GM21619 (cell line): Measurements from ENCODE around the gene CCDC17.
"Not testable (repeated sequence)": the region's sequence is repeated elsewhere in the genome, so short reads cannot be mapped to it uniquely, and the experiment has no call there.

Experiments used
- ATAC-seq: cut with Tn5 transposase; IDR thresholded peaks from one replicate; pipeline ENCODE4 v1.9.1; 2021; ENCODE audit not compliant: unreplicated experiment

Gene CCDC17

GRCh38 chr1:45622524-45623394 lies 1.1 kb downstream of the CCDC17 start:
- no peak for ATAC-seq

- no peak for ATAC-seq
These were observed 1.8 kb downstream of the CCDC17 start for GRCh38 chr1:45621895-45622523.

DNA sequence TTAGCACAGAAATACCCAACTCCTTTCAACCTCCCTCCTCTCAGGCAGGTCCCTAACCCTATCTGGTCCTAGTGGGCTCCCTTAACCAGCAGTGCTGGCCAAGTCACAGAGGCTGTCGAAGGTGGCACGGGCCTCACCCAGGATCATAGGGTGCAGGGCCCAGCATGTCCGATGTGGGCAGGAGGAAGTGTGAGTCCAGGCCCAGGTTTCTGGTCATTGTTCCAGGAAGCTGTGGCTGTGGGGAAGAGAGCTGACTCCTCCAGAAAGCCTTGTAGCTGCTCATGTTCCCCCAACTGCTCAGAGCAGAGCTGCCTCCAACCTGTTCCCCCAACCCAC lies 2.4 kb downstream of the CCDC17 start:
- ATAC-seq = no peak

GRCh38 chr1:45620588-45621500 lies 3.0 kb downstream of the CCDC17 start:
- no peak for ATAC-seq

GRCh38 chr1:45619149-45619921 lies 4.5 kb downstream of the CCDC17 start:
- ATAC-seq = no peak

- ATAC-seq = no peak
These were observed 6.2 kb downstream of the CCDC17 start for GRCh38 chr1:45617618-45618017.

DNA sequence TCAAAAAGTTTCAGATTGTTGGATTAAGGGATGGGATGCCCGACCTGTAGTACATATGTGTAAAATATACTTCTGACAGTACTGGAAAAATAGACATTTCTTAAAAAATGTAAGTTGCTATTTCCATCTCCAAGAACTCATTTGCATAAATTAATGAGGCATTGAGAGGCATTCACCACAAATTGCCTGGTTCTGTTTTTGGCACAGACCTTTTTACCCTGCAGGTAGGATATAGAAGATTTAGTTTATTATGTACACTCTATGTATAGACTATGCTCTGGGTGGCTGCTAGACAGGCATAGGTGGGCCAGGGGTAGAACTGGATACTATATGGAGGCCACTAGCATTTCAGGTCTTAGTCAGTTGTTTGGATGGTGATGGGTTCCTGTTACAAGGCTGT lies 8.0 kb downstream of the CCDC17 start:
- no peak for ATAC-seq

GRCh38 chr1:45612941-45613579 lies 10.8 kb downstream of the CCDC17 start:
- ATAC-seq = no peak

DNA sequence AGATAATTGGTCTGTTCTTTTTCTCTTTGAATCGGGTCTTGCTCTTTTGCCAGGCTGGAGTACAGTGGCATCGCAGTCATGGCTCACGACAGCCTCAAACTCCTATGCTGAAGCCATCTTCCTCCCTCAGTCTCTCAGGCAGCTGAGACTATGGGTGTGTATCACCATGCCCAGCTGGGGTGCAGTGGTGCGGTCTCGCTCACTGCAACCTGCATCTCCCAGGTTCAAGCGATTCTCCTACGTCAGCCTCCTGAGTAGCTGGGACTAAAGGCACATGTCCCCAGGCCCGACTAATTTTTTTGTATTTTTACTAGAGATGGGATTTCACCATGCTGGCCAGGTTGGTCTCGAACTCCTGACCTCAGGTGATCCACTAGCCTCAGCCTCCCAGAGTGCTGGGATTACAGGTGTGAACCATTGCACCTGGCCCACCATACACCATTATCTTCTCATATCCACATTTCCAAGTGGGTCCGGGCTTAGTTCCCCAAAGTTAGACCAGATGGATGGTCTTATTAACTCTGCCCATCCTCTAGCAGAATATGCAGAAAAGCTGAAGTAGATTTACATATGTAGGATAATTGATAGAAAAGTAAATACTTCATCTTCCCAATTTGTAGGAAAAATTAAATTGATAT lies 13.1 kb downstream of the CCDC17 start:
- ATAC-seq = no peak

DNA sequence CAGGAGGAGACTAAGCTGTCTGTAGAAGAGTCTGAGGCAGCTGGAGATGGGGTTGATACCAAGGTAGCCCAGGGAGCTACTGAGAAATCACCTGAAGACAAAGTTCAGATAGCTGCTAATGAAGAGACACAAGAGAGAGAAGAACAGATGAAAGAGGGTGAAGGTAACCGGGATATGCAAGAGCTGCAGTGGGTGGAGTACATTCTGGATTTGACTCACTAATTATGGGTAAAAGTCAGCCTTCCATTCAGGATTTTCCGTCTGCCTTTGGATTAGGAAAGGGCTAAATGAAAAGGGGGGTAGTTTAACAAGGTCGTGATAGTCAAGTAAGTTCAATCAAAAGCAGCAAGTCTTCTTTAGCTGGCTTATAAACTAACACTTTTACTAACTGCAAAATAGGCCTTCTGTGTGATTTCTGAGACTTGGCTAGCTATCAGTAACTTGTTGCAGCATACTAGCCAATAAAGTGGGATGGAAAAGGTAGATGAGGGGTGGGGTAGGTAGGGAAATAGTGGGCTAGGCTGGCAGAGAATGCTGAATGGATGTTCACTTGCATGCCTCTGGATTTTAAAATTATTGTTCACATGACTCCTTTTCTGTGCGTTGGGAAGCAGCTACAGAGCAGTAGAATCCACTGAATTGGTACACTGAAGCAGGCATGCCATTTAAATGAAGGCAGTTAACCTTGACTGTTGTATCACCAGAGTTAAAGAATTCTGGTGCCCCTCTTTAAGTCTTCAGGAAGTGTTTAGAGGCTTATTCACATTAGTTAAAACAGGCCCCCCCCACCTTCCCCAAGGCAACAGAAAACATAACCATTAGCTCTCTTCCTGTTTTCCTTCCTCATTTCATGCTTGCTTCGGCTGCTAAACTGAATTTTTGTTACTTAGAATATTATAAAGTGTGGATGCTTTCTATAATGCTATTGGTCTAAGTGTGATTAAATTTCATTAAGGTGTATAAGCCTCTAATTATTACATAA lies 15.4 kb downstream of the CCDC17 start:
- no peak for ATAC-seq

DNA sequence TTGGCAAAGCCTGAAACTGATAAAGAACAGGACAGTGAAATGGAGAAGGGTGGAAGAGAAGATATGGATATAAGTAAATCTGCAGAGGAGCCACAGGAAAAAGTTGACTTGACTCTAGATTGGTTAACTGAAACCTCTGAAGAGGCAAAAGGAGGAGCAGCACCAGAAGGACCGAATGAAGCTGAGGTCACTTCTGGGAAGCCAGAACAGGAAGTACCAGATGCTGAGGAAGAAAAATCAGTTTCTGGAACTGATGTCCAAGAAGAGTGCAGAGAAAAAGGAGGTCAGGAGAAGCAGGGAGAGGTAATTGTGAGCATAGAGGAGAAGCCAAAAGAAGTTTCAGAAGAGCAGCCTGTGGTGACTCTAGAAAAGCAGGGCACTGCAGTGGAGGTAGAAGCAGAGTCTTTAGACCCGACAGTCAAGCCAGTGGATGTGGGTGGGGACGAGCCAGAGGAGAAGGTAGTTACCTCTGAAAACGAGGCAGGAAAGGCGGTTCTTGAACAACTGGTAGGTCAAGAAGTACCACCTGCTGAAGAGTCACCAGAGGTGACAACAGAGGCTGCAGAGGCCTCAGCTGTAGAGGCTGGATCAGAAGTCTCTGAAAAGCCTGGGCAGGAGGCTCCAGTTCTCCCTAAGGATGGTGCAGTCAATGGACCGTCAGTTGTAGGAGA lies 16.3 kb downstream of the CCDC17 start:
- ATAC-seq = no peak

DNA sequence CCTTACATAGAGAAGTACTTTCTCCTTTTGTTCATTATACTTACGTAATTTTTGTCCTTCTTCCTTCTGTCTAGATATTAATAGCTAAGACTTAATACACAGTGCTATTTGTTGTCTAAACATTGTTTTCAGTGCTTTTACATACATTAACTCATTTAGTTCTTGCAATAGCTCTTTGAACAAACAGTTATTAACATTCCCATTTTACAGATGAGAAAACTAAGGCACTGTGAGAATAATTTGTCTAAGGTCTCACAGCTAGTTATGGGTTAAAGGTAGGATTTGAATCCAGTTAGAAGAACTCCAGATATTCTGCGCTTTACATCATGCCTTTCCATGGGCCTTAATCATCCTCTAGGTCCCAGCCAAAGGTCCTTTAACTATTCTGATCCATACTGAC lies 19.6 kb downstream of the CCDC17 start:
- ATAC-seq = no peak

DNA sequence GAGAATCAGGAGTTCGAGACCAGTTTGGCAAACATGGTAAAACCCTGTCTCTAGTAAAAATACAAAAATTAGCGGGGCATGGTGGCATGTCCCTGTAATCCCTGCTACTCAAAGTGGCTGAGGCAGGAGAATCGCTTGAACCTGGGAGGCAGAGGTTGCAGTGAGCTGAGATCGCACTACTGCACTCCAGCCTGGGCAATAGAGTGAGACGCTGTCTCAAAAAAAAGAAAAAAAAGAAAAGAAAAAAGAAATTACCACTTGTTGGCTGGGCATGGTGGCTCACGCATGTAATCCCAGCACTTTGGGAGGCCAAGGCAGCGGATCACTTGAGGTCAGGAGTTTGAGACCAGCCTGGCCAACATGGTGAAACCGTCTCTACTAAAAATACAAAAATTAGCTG lies 27.1 kb downstream of the CCDC17 start:
- ATAC-seq = not testable (repeated sequence)

- ATAC-seq = no peak
These were observed 29.4 kb downstream of the CCDC17 start for GRCh38 chr1:45594412-45594811.

GRCh38 chr1:45589861-45590260 lies 34.0 kb downstream of the CCDC17 start:
- no peak for ATAC-seq

DNA sequence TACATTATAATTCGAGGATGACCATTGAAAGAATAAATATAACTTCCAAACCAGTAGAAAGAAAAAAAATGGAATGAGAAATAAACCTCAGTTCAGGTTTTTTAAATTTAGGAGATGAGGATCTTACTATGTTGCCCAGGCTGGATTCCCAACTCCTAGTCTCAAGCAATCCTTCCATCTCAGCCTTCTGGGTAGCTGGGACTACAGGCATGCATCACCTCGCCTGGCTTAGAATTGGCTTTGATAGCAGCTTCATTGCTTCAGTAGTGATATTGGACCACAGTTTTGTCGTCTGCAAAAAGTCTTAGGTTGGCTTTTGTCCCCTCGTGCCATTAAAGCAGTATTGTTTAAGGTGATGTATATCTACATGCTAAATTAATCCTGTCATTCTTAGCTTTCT lies 37.1 kb downstream of the CCDC17 start:
- ATAC-seq = no peak

DNA sequence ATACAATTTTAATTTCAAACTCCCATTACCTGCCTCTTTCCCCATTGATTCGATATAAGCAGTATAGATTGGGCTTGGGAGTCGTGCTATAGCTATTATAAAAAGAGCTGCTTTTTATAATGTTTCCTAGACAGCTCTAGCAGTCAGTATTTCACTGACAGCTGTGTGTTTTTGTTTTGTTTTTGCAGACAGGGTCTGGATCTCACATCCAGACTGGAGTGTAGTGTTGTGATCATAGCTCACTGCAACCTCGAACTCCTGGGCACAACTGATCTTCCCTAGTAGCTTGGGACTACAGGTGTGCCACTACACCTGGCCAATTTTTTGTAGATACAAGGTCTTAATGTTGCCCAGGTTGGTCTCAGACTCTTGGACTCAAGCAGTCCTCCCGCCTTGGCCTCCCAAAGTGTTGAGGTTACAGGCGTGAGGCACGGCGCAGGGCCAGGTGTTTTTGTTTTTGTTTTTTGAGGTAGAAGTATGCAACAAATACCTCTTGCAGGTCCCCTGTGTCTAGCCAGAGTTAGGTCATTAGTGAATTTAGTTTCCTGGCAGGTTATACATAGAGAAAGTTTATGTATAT lies 38.3 kb downstream of the CCDC17 start:
- ATAC-seq = no peak

DNA sequence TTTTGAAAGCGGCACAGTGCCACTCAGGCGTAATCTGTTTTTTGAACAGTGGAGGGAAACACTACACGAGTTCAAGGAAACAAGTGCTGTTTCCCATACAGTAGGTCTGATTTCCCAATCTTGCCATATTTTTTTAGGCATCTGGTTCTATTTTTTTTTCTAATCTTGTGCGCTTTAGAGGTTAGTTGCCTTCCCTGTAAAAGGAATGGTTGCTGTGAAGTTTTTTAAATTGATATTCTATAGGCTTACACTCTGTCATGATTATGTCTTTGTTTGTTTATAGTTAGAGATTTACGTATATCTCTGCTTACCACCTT lies 38.8 kb downstream of the CCDC17 start:
- no peak for ATAC-seq
